GM18498 (cell line): ENCODE measurements around the gene ZNF184.

Experiments
- ATAC-seq: cut with Tn5 transposase; IDR thresholded peaks from one replicate; pipeline ENCODE4 v1.9.1; 2021; ENCODE audit warnings: mild to moderate bottlenecking, moderate library complexity; ENCODE audit not compliant: unreplicated experiment

The ZNF184 gene

DNA sequence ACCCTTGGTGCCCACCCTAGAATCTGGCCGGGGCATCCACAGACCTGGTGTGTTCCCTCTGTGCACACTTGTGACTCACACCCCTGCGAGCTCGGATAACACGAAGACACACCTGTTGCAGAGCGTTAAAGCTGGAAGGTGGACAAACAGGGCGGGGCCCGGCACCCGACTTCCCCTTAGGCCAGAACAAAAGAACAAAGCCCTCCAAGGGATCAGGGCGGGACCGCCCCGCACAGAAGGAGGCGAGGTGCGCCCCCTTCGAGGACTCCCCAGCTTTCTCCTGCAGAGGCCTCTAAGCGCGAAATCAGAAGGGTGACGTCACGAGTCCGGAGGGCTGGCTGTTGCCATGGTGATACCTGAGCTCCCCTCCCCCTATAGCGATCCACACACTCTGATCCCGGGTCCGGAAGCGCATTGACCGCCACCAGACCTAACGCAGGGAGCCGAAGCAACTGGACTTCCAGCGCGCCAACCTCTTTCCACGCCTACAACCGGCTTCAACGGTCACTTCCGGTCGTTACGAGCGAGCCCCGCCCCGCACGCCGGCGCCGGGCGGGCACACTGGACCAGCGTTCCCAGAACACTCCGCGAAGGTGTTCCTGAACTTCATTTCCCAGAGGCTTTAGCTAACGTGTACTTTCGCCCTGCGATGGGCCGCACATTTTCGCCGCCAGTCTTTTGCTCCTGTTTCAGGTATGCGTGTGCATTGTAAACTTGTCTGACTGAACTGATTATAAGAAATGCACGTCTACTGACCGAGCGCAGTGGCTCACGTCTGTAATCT is at the start of gene ZNF184:
TSS of gene ZNF184 (minus strand) at position 489 of the 784 bp plus-strand sequence. CDS start 811 bp downstream, outside the sequence.
- peak; percentile 91 for ATAC-seq

DNA sequence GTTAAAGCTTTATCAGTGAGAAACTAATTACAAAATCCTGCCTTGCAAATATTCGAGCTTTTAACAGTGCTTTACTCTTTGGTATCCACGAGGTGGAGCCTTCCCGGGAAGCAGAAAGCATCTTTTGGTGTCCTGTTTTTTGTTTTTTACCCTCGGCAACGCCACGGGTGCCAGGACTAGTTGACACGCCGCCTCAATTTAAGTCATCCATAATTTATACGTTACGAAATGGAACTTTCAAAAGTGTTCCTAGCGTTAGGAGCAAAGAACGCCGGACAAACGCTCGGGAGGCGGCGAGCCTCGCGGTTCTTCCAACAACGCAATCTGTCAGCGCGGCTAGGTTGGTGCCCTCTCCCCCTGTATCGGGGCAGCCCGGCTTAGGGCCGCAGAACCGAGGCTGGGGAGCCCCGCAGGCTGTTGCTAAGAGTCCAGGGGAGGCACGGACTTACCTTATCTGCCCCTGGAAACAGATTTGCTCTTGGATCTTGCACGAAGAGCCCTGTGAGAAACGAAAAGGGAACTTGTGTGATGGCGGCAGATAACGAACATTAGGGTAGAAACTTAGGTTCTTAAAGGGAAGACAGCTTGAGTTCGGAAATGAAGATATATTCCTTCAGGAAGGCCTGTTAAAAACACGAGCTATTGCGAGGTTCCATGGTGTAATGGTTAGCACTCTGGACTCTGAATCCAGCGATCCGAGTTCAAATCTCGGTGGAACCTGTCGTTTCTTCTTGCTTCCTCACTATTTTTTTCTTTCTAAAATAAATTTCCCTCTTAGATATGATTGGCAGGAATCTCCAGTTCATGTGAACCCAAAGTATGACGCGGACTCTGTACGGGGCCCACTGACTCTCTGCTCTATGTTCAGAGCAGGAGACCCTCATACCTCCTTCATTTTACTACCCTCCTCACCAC is 46.2 kb upstream of the ZNF184 start:
- ATAC-seq: peak; percentile 73

DNA sequence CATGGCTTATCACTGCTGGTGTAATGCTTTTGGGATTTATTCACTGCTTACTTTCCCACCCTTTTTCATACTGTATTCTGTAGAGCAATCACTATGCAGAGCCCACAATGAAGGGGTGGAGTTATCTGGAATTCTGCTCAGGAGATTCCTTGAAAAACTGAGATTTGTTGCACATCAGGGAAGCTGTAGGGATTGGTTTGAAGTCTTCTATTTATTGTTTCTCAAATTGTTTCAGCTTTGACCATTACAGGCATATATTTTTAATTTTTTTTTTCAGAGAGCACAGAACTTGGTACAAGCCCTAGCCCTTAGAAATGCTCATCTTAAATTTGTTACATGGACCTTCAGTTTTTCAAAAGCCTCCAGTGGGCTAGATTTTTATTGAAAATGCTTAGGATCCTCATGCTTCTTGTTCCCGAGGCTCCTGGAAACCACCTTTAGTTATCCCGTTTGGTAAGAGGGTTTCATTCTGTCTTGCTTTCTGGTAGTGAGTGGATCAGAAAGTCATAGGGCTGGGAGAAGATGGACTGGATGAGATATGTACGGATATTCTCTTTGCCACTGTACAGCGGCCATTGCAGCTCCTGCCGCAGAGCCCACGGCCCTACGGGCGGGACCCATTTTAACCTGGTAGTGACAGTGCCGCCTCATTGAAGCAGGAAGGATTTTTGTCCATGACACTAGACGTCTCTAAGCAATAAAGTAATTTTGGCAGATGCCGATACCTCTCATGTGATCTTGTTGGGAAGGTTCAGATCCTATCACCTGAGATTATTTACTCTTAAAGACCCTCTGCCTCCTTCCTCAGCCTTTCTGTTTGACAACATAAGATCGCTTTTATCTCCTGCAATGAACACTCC is 45.3 kb upstream of the ZNF184 start:
- ATAC-seq: no peak

DNA sequence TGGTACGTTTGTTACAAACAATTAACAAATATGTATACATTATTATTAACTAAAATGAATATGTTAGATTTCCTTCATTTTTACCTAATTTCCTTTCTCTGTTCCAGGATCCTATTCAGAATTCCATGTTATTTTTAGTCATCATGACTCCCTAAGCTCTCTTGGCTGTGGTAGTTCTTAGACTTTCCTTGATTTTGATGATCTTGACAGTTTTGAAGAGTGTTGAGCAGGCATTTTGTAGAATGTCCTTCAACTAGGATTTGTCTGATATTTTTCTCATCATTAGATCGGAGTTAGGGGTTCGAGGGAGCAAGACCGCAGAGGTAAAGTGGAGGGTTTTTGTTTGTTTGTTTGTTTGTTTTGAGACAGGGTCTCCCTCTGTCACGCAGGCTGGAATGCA is 44.3 kb upstream of the ZNF184 start:
- no peak for ATAC-seq

DNA sequence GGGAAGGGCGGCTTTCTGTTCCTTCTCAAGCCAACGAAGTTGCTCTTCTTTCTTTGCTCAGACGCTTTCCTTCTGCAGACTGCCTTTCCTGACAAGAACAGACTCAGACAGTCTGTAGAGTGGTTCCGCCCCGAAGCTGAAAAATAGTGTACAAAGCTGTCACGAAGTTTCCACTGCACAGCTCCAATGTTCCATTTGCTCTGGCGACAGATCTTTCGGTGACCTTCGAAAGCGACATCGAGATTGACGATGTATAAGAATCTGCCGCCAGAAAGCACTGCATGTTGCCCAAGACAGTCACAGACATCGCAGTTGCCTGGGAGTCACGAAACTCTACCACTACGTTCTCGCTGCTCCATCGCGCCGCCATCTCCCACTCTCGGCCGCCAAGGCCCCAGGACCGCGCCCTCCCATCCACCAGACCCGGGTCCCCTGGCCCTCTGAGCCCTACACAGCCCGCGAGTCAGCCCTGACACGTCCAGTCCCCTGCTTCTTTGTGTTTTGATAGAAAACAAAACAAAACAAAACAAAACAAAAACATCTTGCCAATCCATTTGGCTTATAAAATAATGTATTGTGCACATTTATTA is 42.1 kb upstream of the ZNF184 start:
- ATAC-seq: no peak

DNA sequence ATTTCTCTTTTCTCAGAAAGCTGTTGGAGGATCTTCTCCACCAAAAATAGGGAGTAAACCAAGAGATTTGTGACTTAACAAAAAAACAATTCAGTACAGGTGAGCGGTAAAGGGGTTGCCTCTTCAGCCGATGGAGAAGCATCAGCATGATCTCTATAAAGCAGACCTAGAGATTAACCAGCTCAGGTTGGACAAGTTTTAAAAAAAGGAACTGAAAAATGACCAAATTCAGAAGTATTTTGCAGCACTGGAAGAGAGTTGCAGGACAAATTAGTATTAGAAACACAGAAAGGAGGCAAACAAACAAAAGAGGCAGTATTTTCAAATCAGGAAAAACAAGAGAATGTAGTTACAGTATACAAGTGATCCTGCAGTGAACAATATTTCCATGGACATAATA is 39.6 kb upstream of the ZNF184 start:
- no peak for ATAC-seq

DNA sequence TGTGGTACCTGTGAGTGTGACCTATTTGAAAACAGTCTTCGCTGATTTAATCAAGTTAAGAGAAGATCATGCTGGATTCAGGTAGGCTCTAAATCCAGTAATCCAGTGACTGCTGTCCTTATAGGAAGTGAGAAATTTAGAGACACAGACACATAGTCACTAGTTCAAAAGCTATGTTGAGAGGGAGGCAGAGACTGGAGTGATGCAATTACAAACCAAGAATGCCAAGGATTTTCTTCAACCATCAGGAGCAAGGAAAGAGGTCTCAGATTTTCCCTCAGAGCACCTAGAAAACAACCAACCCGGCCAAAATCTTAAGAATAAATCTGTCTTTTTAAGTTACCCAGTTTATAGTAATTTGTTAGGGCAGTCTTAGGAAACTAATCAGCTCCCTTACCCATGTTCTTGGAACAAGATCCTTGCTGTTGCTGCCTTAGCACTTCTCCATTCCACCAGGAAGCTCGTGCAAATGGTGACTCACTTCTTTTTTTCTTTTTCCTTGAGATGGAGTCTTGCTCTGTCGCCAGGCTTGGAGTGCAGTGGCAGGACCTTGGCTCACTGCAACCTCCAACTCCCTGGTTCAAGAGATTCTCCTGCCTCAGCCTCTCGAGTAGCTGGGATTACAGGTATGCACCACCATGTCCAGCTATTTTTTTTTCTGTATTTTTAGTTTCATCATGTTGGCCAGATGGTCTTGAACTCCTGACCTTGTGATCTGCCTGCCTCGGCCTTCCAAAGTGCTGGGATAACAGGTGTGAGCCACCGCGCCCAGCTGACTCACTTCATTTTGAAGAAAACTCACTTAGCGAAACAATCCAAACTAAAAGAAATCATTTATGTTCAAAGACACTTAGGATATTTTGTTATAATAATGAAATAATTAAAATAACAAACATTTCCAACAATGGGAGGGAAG is 34.4 kb upstream of the ZNF184 start:
- ATAC-seq: no peak

DNA sequence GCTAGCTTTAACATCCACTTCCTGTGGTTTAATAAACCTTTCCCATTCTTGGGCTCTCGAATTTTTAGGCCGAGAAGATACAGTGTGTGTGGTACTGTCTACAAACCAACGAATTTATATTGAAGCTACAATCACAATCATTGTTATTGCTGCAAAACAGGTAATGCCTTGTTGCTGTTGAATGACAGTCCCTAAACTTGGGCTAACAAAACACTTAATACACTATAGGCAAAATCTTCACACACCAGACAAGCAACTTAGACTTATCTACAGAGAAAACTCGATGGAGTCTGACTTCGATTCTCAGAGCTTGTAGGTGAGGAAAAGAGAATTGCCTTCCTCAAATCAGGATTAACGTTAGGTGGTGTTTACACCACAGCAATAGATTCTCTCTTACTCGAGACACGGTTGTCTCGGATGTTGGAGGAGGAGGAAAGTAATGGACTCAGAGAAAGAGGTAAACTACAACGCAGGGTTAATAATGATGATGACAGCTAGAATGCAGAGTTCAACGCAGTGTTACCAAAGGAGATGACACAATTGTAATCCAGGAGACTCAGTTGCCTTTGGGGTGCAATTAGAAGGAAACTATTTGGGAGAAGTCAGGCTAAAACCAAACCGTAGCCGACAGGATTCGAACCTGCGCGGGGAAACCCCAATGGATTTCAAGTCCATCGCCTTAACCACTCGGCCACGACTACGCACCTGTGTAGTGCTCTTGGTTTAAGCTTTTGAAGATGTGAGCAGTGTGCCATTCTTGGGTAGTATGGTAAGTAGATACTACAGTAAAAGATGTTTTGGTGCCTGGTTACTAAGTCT is 32.5 kb upstream of the ZNF184 start:
- ATAC-seq: no peak

DNA sequence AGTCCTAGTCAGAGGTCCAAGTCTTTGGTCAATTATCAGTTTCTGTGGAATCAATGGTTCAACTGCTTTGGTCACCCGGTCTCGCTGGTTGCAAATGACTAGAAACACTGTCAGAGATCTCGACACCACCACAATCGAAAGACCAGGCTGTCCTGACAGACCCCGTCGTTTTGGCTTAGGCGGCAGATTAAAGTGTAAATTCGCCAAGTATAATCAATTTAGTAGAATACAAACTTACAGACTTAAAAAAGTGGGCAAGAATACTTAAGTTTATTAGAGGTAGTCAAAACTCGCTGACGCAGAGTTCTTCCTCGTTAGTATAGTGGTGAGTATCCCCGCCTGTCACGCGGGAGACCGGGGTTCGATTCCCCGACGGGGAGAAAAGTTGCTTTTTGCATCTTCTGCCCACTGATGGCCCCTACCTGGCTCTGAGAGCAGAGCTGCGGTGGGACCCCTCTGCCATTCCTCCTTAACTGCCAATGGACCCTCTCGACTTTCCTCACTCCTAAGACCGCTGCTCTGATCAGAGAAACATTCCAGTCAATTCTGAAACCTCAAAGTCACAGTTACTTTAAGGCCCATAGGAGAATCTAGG is 30.6 kb upstream of the ZNF184 start:
- ATAC-seq: peak; percentile 44

DNA sequence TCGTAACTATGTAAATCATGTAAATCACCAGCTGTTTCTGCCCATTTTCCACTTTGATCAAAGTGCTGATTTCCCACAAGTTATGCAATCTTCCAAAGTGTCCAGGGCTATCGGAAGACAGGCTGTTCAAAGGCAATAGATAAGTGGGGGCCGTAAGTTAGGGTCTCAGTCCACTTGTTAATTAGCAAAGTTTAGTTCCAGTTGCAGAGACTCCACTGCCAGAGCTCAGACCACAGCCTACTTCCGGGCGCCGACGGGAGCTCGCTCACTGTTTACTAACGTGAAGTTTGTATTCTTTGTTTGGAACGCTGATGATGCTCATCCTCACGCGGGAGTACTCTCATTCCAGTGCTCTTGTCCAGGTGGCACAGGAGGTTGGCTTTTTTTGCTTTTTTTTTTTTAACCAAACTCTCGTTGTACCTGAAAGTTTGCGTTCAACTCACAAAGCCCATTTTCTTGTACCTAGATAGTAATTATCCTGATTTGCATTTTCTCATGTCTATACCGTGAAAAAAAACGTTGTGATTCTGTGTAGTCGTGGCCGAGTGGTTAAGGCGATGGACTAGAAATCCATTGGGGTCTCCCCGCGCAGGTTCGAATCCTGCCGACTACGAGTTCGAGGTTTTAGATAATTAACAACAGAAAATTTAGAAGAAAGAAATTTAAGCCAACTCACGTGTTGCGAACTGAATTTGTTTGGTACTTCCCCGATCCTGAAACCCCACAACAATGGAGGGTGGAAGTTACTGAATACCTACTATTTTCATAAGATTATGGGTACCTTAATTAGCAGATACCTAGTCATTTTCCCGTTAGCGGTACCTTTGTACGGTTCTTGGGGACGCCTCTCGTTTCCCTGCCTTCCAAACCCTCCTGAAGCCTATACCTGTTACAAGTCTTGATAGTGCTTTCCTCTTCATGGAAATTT is 29.9 kb upstream of the ZNF184 start:
- ATAC-seq: peak; percentile 52

DNA sequence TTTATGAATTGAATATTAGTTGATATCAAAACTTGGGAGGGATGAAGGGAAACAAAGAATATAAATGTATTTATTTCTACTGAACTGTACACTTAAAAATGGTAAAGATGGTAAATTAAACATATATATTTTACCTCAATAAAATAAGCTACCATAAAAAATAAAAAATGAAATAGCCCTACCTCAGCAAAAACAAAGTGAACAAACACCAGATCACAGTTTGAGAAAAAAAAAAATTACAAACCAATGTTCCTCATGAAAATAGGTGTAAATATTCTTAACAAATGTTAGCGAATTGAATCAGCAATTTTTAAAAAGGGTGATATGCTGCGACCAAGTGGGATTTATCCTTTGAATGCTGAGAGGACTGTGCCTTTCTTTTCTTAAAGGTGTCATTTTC is 28.3 kb upstream of the ZNF184 start:
- no peak for ATAC-seq

DNA sequence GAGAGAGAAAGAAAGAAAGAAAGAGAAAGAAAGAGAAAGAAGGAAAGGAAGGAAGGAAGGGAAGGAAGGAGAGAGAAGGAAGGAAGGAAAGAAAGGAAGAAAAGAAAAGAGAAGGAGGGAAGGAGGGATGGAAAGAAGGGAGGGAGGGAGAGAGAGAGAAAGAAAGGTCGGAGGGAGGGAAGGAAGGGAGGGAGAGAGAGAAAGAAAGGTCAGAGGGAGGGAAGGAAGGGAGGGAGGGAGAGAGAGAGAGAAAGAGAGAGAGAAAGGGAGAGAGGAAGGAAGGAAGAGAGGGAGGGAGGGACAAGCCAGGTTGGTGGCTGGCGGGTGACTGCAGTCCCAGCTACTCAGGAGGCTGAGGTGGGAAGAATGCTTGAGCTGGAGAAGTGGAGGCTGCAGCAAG is 27.3 kb upstream of the ZNF184 start:
- ATAC-seq: no peak

DNA sequence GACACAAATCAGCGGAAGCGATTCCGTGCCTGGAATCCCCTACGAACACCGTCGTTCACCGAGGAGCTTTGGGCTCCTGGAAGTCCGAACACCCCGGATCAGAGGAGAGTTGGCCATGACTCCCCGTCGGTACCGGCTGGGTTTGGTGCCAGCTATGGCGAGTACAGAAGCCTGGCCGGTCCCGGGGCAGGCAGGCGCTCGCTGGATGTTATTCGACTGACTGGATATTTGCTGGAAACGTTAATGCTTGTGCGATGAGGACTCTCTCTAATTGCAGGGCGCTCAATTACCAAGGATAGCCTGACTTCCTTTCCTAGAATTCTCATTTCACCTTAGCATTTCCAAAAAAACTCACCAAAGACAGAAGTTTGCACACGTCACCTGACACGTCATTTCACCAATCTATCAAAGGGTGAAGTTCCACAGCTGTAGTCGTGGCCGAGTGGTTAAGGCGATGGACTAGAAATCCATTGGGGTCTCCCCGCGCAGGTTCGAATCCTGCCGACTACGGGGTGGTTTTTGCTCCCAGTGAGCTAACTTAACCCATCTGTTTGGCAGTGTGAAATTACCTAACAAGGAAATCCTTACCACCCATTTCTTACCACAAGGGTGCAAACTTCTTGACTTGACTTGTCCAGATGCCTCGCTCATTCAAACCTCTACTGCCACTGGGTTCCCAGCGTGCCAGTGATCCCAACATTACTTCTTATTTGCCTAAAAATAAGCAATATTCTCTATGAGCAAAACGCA is 22.7 kb upstream of the ZNF184 start:
- peak; percentile 63 for ATAC-seq

DNA sequence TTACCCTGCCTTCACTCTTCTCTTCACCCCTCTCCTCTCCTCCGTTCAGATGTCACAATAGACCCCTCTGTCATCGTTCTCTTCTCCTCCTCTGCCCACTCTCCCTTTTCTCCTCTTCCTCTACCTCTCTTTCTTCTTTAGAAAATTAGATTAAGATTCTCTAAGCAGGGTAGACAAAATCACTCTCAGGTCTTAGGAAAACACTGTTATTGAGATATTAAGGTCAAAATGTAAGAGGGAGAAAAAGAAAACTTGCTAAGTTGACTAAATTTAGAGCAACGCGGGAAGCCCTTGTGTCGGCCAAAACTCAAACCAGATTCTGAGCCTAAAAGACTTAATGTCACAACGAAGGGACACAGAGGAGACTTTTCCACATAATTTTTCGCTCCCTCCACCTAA is 22.1 kb upstream of the ZNF184 start:
- ATAC-seq: no peak

DNA sequence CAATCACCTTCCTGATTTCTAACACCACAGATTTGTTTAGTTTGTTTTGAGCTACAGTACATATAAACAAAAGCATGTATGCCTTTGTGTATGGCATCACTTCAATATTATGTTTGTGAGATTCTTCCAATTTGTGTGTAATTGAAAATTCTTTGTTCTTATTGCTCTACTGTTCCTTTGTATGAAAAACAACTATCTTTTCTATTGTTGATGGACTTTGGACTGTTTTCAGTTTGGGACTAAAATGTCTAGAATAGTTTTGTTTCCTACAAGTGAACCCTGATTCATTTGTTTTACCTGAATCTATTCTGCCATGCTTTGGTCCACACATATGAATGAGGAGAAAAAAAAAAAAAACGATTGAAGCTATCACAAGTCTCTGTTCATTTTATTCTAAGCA is 21.2 kb upstream of the ZNF184 start:
- ATAC-seq: no peak

DNA sequence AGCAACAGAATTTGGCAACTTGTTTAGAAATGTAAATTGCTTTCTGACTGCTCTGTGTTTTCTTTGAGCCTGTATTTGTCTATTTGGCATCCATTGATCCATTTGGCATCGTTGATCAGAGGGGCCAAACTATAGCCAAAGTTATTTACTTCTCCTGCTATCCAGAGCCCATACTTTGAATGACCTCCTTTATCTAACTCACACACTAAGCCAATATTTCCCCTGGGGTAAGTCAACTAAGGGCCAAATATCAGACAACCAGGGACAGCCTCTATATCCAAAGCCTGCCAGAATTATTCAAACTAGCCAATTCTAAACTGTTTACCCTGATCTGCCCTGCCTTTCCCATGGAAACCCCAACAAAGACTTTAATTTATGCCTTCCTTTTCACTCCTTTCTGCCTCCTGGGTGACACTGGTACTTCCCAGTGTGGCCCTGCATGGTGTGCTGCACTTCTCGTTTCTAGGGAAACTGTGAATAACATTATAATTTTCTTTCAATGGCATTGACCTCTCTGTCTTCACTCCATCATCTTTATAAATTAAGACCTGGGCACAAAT is 19.8 kb upstream of the ZNF184 start:
- no peak for ATAC-seq
